B cell (primary cell): ENCODE measurements around the gene SIPA1. TPM values are rescaled to one million over a fixed set of nuclear protein-coding genes. Genes with fewer than 3 reads are reported as not detected.
A peak's percentile ranks its signal among the peaks of the same experiment; 100 is the strongest.

Experiments used
- ATAC-seq: fragments of 200-7000 bp; cut with Tn5 transposase; one replicate; pipeline ENCODE4 v1.10.0; 2021; ENCODE audit warnings: low read depth, mild to moderate bottlenecking, moderate number of reproducible peaks, moderate library complexity
- CTCF ChIA-PET: fragments of 350-600 bp; sonication (Branson Sonifier 250); formaldehyde crosslinking; loops from one replicate; lab custom pipeline; 2021; ENCODE audit warnings: antibody characterized with exemption, inconsistent platforms; lab: Charles Lee
- POLR2A ChIA-PET: fragments of 350-600 bp; sonication (Branson Sonifier 250); formaldehyde crosslinking; loops from one replicate; lab custom pipeline; 2021; ENCODE audit warnings: antibody characterized with exemption; lab: Charles Lee
- DNase-seq: peaks from one replicate; pipeline ENCODE4 v3.0.0; 2013
- H2AFZ ChIP-seq: 2 replicates; pipeline ENCODE4 v1.6.1; 2012; ENCODE audit warnings: mild to moderate bottlenecking, low read depth, low read length; ENCODE audit not compliant: insufficient read depth, poor library complexity, severe bottlenecking
- H3K27ac ChIP-seq, 2 donors: 1 replicate in 1 of 2; 2 replicates in 1 of 2; pipeline ENCODE4 v1.5.1; 2012 to 2013; ENCODE audit warnings: low read length in 2 of 2, mild to moderate bottlenecking in 2 of 2, moderate library complexity in 1 of 2
- H3K27me3 ChIP-seq, 4 experiments: fragments of 200-600 bp in 1 of 4; sonication (generic) in 1 of 4; replicated peaks in 1 of 4; 1 replicate in 2 of 4; 2 replicates in 2 of 4; pipeline versions ENCODE4 v1.6.1 to v1.7.0; 2013 to 2016; ENCODE audit warnings: low read length in 3 of 4, mild to moderate bottlenecking in 2 of 4, mixed read lengths in 1 of 4, moderate library complexity in 1 of 4; ENCODE audit not compliant: insufficient read depth in 4 of 4, control insufficient read depth in 3 of 4; ENCODE audit errors: control extremely low read depth in 1 of 4
- H3K36me3 ChIP-seq, 2 experiments: replicated peaks in 1 of 2; 1 replicate in 1 of 2; 2 replicates in 1 of 2; pipeline versions ENCODE4 v1.6.1 to v1.7.1; 2013; ENCODE audit warnings: low read length in 1 of 2; ENCODE audit not compliant: insufficient read depth in 2 of 2, control insufficient read depth in 1 of 2; ENCODE audit errors: control extremely low read depth in 1 of 2, extremely low read depth in 1 of 2
- H3K4me1 ChIP-seq, 2 donors: fragments of 200-600 bp in 1 of 2; sonication (generic) in 1 of 2; 1 replicate in 1 of 2; 2 replicates in 1 of 2; pipeline versions ENCODE4 v1.5.1 to v1.6.1; 2013 to 2017; ENCODE audit warnings: low read length in 2 of 2; ENCODE audit not compliant: control insufficient read depth in 2 of 2, insufficient read depth in 2 of 2
- H3K4me2 ChIP-seq: replicated peaks from 2 replicates; pipeline ENCODE3; 2012; ENCODE audit warnings: mild to moderate bottlenecking, low read depth, low read length; ENCODE audit not compliant: poor library complexity, severe bottlenecking
- H3K4me3 ChIP-seq, 5 experiments: fragments of 200-600 bp in 1 of 5; sonication (generic) in 1 of 5; 1 replicate in 3 of 5; 2 replicates in 2 of 5; pipeline versions ENCODE4 v1.5.1 to v1.7.0; 2011 to 2016; ENCODE audit warnings: low read length in 4 of 5, mild to moderate bottlenecking in 4 of 5, low read depth in 2 of 5, control low read depth in 1 of 5, moderate library complexity in 1 of 5; ENCODE audit not compliant: insufficient read depth in 1 of 5; ENCODE audit errors: control extremely low read depth in 1 of 5, extremely low read depth in 1 of 5
- H3K79me2 ChIP-seq: fragments of 200-600 bp; sonication (generic); one replicate; pipeline ENCODE4 v1.6.0; 2016; ENCODE audit warnings: low read length; ENCODE audit not compliant: control insufficient read depth, insufficient read depth
- H3K9ac ChIP-seq: fragments of 200-600 bp; sonication (generic); 2 replicates; pipeline ENCODE4 v1.6.1; 2017; ENCODE audit warnings: mild to moderate bottlenecking, low read length, moderate library complexity
- H3K9me3 ChIP-seq, 3 donors: one replicate each; pipeline versions ENCODE4 v1.6.1 to v1.7.1; 2013; ENCODE audit warnings: low read length in 2 of 3; ENCODE audit not compliant: control insufficient read depth in 2 of 3, insufficient read depth in 1 of 3; ENCODE audit errors: control extremely low read depth in 1 of 3
- H4K20me1 ChIP-seq: 2 replicates; pipeline ENCODE4 v1.6.0; 2012; ENCODE audit warnings: mild to moderate bottlenecking, low read length; ENCODE audit not compliant: insufficient read depth, control insufficient read depth, poor library complexity, severe bottlenecking
- H3K27ac Mint-ChIP-seq: one replicate; pipeline ENCODE4 v1.8.0; 2021; ENCODE audit warnings: mixed read lengths
- H3K27me3 Mint-ChIP-seq: one replicate; pipeline ENCODE4 v1.8.0; 2021; ENCODE audit warnings: mixed read lengths
- H3K4me1 Mint-ChIP-seq: one replicate; pipeline ENCODE4 v1.8.0; 2021; ENCODE audit warnings: mixed read lengths
- H3K4me3 Mint-ChIP-seq: one replicate; pipeline ENCODE4 v1.8.0; 2021; ENCODE audit warnings: mixed read lengths
- H3K9me3 Mint-ChIP-seq: one replicate; pipeline ENCODE4 v1.8.0; 2022; ENCODE audit warnings: mixed read lengths; ENCODE audit not compliant: insufficient read depth
- EZH2 ChIP-seq: IDR thresholded peaks from 2 replicates; pipeline ENCODE4 v1.6.1; 2012; ENCODE audit warnings: borderline replicate concordance, low read depth, mild to moderate bottlenecking, moderate library complexity, low read length; ENCODE audit not compliant: insufficient read depth, poor library complexity, severe bottlenecking
- WGBS: methylation state at CpG from one replicate; pipeline ENCODE4 v1.1.5; 2013; ENCODE audit warnings: missing lambda C conversion rate; ENCODE audit not compliant: insufficient coverage; 5-methylcytosine and 5-hydroxymethylcytosine counted together
- intact Hi-C: fragments of 100-400 bp; cut with micrococcal nuclease; formaldehyde crosslinking; loops from one replicate; pipeline ENCODE4 v1.10.0; 2022
- polyA plus RNA-seq: library from polyadenylated mRNA; depleted of rRNA; stranded (reverse); fragments of >200 nt; gene quantifications from 2 replicates; pipeline ENCODE4 v1.2.3, GENCODE V29; 2012
- total RNA-seq, 2 donors: library from RNA; stranded (reverse); fragments of 120-200 nt in 1 of 2; gene quantifications; 1 replicate in 1 of 2; 2 replicates in 1 of 2; pipeline versions ENCODE4 v1.2.3 to v1.2.4, GENCODE V29; 2013 to 2022
- TF ChIP-seq, protein P1 (sequence below): fragments of 200-600 bp; IDR thresholded peaks from one replicate; pipeline ENCODE4 v1.8.0; 2022; ENCODE audit warnings: antibody characterized with exemption, mild to moderate bottlenecking

The SIPA1 gene
- total and polyA plus RNA-seq, 2 donors (not counting 1 experiment from before 2014, with no cell fraction given) = 314 to 448 TPM

GRCh38 chr11:65642014-65642671 lies 4.2 kb downstream of the SIPA1 start:
- ChIA-PET POLR2A (interaction anchor here (0.6 to 5.0 kb wide), 4 partner anchors 10 to 860 kb away, joined by 3 to 116 read pairs (median 11); no protein-coding TSS in a partner anchor), CTCF (interaction anchor here (6.2 to 7.4 kb wide), 2 partner anchors 11 to 15 kb away, joined by 50 to 86 read pairs; no protein-coding TSS in a partner anchor)
- H3K4me1 ChIP-seq = peaks cover 43 to 63% of the 10 kb centered on the region in 2 donors
- Mint-ChIP-seq H3K27me3 (no peaks in the 10 kb centered on the region), H3K27ac (peak overlapping the region; percentile 98), H3K9me3 (no peaks in the 10 kb centered on the region), H3K4me3 (peak overlapping the region; percentile 99), H3K4me1 (peaks cover 53% of the 10 kb centered on the region)
- H3K4me3 ChIP-seq = peak overlapping the region; percentile 64 to 97 (median 93)
- peaks cover 68% of the 10 kb centered on the region for H4K20me1 ChIP-seq
- 68% methylated on average over 46 of the region's 49 CpGs for whole genome bisulfite sequencing
- H3K27me3 ChIP-seq = no peaks in the 10 kb centered on the region
- H3K9me3 ChIP-seq = no peaks in the 10 kb centered on the region
- peaks cover 67% of the 10 kb centered on the region for H3K79me2 ChIP-seq
- TF ChIP-seq, protein P1, sequence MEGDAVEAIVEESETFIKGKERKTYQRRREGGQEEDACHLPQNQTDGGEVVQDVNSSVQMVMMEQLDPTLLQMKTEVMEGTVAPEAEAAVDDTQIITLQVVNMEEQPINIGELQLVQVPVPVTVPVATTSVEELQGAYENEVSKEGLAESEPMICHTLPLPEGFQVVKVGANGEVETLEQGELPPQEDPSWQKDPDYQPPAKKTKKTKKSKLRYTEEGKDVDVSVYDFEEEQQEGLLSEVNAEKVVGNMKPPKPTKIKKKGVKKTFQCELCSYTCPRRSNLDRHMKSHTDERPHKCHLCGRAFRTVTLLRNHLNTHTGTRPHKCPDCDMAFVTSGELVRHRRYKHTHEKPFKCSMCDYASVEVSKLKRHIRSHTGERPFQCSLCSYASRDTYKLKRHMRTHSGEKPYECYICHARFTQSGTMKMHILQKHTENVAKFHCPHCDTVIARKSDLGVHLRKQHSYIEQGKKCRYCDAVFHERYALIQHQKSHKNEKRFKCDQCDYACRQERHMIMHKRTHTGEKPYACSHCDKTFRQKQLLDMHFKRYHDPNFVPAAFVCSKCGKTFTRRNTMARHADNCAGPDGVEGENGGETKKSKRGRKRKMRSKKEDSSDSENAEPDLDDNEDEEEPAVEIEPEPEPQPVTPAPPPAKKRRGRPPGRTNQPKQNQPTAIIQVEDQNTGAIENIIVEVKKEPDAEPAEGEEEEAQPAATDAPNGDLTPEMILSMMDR = no peak
- no peak for TF ChIP-seq EZH2
- no peak overlapping the region for H2AFZ ChIP-seq
- intact Hi-C loops = no loop called here
- DNase-seq (no peak), ATAC-seq (no peak)
- H3K9ac ChIP-seq = peak overlapping the region; percentile 91
- H3K4me2 ChIP-seq = peak overlapping the region; percentile 96
- peaks cover 0 to 52% of the 10 kb centered on the region in 2 experiments for H3K36me3 ChIP-seq
- peak overlapping the region; percentile 100 for H3K27ac ChIP-seq

GRCh38 chr11:65643971-65644370 lies 6.1 kb downstream of the SIPA1 start:
- Histone ChIP-seq H2AFZ (no peak overlapping the region), H3K79me2 (peaks cover 52% of the 10 kb centered on the region), H3K4me1 (peaks cover 35 to 50% of the 10 kb centered on the region in 2 donors), H3K4me2 (peak overlapping the region; percentile 22), H3K9me3 (no peaks in the 10 kb centered on the region), H3K4me3 (no peak overlapping the region), H3K36me3 (peaks cover 0 to 65% of the 10 kb centered on the region in 2 experiments), H3K9ac (no peak overlapping the region), H3K27me3 (no peaks in the 10 kb centered on the region), H4K20me1 (peaks cover 78% of the 10 kb centered on the region), H3K27ac (peak overlapping the region in 1 of 2 donors; percentile 64)
- Mint-ChIP-seq H3K4me3 (peak overlapping the region; percentile 19), H3K9me3 (no peaks in the 10 kb centered on the region), H3K4me1 (peaks cover 45% of the 10 kb centered on the region), H3K27me3 (no peaks in the 10 kb centered on the region), H3K27ac (peak overlapping the region; percentile 77)
- intact Hi-C loops = no loop called here
- WGBS = 83% methylated on average over 6 of the region's 6 CpGs
- DNase-seq (no peak), ATAC-seq (no peak)
- TF ChIP-seq EZH2 = no peak
- TF ChIP-seq, protein P1 = no peak
- ChIA-PET CTCF (interaction anchor here (1.2 kb wide), 1 partner anchor 18 kb away, joined by 3 read pairs; no protein-coding TSS in a partner anchor), POLR2A (interaction anchor here (1.0 to 3.0 kb wide), 2 partner anchors 9 to 77 kb away, joined by 7 to 16 read pairs; partner anchors contain the start of gene RNASEH2C)
